Activated B cell treated with CpG ODN at 0.5 μM for 24 hours (primary cell): ENCODE measurements around the gene FLYWCH2. TPM values are rescaled to one million over a fixed set of nuclear protein-coding genes. Genes with fewer than 3 reads are reported as not detected.
"Not testable (repeated sequence)": the region's sequence is repeated elsewhere in the genome, so short reads cannot be mapped to it uniquely, and the experiment has no call there.

Experiments used
- ATAC-seq: fragments of 200-7000 bp; cut with Tn5 transposase; one replicate; pipeline ENCODE4 v1.10.0; 2021; ENCODE audit warnings: low read depth, mild to moderate bottlenecking, moderate library complexity
- CTCF ChIA-PET: fragments of 350-600 bp; sonication (Branson Sonifier 250); formaldehyde crosslinking; loops from one replicate; lab custom pipeline; 2021; ENCODE audit warnings: antibody characterized with exemption; lab: Charles Lee
- POLR2A ChIA-PET: fragments of 350-600 bp; sonication (Branson Sonifier 250); formaldehyde crosslinking; loops from one replicate; lab custom pipeline; 2021; ENCODE audit warnings: antibody characterized with exemption; lab: Charles Lee
- DNase-seq: peaks from one replicate; pipeline ENCODE4 v3.0.0; 2022
- H3K27ac Mint-ChIP-seq: one replicate; pipeline ENCODE4 v1.8.0; 2020; ENCODE audit warnings: mixed read lengths
- H3K27me3 Mint-ChIP-seq: one replicate; pipeline ENCODE4 v1.8.0; 2021; ENCODE audit warnings: mixed read lengths
- H3K36me3 Mint-ChIP-seq: one replicate; pipeline ENCODE4 v1.8.0; 2021; ENCODE audit warnings: low read depth, mixed read lengths
- H3K4me1 Mint-ChIP-seq: one replicate; pipeline ENCODE4 v1.8.0; 2021; ENCODE audit warnings: mixed read lengths
- H3K4me3 Mint-ChIP-seq: one replicate; pipeline ENCODE4 v1.8.0; 2020; ENCODE audit warnings: mild to moderate bottlenecking, mixed read lengths
- H3K9me3 Mint-ChIP-seq: one replicate; pipeline ENCODE4 v1.8.0; 2020; ENCODE audit warnings: mixed read lengths
- intact Hi-C: fragments of 100-400 bp; cut with micrococcal nuclease; formaldehyde crosslinking; loops from one replicate; pipeline ENCODE4 v1.15.1; 2024
- total RNA-seq: library from RNA; stranded (reverse); gene quantifications from 2 replicates; pipeline ENCODE4 v1.2.3, GENCODE V29; 2022
- TF ChIP-seq, protein P1 (sequence below): fragments of 200-600 bp; IDR thresholded peaks from one replicate; pipeline ENCODE4 v1.8.0; 2022; ENCODE audit warnings: antibody characterized with exemption, mild to moderate bottlenecking

FLYWCH2 gene
- total RNA-seq, 1 donor from 2014 or later, result 19.4 TPM

DNA sequence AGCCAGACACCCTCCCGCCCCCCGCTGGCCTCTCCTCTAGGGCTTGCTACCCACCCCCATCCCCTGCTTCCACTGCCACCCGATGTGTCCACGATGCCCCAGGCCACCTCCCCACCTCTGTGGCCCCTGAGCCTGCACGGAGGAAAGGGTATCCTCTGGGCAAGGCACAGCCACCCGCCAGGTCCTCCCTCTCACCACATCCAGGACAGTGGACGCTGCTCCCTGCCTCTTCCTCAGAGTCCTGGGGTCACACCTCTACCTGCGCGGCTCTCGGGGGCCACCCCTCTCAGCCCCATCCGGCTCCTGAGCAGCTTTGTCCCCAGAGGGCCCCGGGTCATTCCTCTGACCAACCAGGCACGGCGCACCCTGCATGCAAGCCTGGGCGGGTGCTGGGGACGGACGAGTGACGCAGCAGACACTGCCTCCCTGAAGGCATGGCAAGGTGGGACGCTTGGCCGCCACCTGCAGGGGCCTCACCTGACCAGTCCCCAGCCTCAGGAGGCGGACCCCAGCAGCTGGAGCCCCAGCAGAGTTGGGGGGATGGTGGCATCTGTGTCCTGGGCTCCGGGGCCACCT, 53.5 kb downstream of the FLYWCH2 start:
- no peaks in the 10 kb centered on the region for H3K4me1 Mint-ChIP-seq

DNA sequence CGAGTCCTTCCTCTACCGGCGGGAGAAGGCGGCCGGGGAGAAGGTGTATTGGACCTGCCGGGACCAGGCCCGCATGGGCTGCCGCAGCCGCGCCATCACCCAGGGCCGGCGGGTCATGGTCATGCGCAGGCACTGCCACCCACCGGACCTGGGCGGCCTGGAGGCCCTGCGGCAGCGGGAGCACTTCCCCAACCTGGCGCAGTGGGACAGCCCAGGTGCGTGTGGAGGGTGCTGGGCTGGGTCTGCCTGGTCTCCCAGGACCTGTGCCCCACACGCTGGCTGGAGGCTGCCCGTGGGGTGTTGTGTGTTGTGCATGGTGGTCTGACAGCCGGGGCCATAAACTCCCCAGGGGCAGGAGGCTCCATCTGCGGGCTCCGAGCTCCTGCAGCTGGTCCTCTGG, 54.2 kb downstream of the FLYWCH2 start:
- DNase-seq (no peak), ATAC-seq (no peak)
- peaks cover 3% of the 10 kb centered on the region for H3K4me1 Mint-ChIP-seq
- ChIA-PET CTCF (no interaction called here), POLR2A (no interaction called here)
- no peaks in the 10 kb centered on the region for H3K9me3 Mint-ChIP-seq
- TF ChIP-seq, protein P1, sequence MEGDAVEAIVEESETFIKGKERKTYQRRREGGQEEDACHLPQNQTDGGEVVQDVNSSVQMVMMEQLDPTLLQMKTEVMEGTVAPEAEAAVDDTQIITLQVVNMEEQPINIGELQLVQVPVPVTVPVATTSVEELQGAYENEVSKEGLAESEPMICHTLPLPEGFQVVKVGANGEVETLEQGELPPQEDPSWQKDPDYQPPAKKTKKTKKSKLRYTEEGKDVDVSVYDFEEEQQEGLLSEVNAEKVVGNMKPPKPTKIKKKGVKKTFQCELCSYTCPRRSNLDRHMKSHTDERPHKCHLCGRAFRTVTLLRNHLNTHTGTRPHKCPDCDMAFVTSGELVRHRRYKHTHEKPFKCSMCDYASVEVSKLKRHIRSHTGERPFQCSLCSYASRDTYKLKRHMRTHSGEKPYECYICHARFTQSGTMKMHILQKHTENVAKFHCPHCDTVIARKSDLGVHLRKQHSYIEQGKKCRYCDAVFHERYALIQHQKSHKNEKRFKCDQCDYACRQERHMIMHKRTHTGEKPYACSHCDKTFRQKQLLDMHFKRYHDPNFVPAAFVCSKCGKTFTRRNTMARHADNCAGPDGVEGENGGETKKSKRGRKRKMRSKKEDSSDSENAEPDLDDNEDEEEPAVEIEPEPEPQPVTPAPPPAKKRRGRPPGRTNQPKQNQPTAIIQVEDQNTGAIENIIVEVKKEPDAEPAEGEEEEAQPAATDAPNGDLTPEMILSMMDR, result no peak
- peaks cover 57% of the 10 kb centered on the region for H3K36me3 Mint-ChIP-seq
- H3K4me3 Mint-ChIP-seq, result no peak overlapping the region
- intact Hi-C loops, result no loop called here
- no peaks in the 10 kb centered on the region for H3K27me3 Mint-ChIP-seq
- H3K27ac Mint-ChIP-seq, result no peak overlapping the region

More for the DNA sequence above, 53.5 kb downstream of the FLYWCH2 start:
- peaks cover 54% of the 10 kb centered on the region for H3K36me3 Mint-ChIP-seq
- H3K27ac Mint-ChIP-seq, result no peak overlapping the region
- H3K4me3 Mint-ChIP-seq, result no peak overlapping the region
- intact Hi-C loops, result no loop called here
- TF ChIP-seq, protein P1, result no peak
- no peaks in the 10 kb centered on the region for H3K27me3 Mint-ChIP-seq
- ChIA-PET CTCF (no interaction called here), POLR2A (no interaction called here)
- DNase-seq (no peak), ATAC-seq (no peak)
- no peaks in the 10 kb centered on the region for H3K9me3 Mint-ChIP-seq

DNA sequence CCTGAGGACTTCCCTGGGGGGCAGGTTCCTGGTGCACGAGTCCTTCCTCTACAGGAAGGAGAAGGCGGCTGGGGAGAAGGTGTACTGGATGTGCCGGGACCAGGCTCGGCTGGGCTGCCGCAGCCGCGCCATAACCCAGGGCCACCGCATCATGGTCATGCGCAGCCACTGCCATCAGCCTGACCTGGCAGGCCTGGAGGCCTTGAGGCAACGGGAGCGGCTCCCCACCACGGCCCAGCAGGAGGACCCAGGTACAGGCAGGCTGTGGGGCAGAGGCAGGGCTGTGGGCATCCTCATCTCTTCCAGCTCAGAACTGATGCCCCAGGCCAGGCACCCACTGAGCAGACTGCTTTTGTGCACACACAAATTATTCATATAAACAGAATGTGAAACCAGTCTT, 55.2 kb downstream of the FLYWCH2 start:
- Mint-ChIP-seq H3K4me3 (no peak overlapping the region), H3K4me1 (peaks cover 4% of the 10 kb centered on the region), H3K36me3 (peaks cover 57% of the 10 kb centered on the region), H3K27me3 (no peaks in the 10 kb centered on the region), H3K9me3 (no peaks in the 10 kb centered on the region), H3K27ac (no peak overlapping the region)
- TF ChIP-seq, protein P1, result no peak
- ATAC-seq (no peak), DNase-seq (no peak)
- POLR2A ChIA-PET, result no interaction called here
- CTCF ChIA-PET, result no interaction called here
- intact Hi-C loops, result no loop called here

DNA sequence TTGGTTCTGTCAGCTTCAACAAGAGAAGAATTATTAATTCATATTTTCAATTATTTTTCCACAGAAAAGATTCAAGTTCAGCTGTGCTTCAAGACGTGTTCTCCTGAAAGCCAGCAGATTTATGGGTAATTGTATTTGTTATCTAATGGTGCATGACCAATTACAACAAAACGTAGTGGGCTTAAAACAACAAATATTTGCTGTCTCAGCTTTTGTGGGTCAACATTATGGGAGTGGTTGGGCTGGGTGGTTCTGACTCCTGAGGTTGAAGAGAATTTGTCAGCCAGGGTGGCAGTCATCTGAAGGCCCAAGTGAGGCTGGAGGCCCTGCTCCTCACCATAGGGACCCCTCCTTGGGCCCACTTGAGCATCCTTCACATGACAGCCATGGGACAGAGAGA, 57.0 kb downstream of the FLYWCH2 start:
- POLR2A ChIA-PET, result interaction anchor here (0.7 kb wide), 1 partner anchor 41 kb away, joined by 3 read pairs; no protein-coding TSS in a partner anchor
- ATAC-seq (no peak), DNase-seq (no peak)
- Mint-ChIP-seq H3K27me3 (no peaks in the 10 kb centered on the region), H3K36me3 (peaks cover 50% of the 10 kb centered on the region), H3K4me3 (no peak overlapping the region), H3K9me3 (no peaks in the 10 kb centered on the region), H3K4me1 (peaks cover 4% of the 10 kb centered on the region), H3K27ac (no peak overlapping the region)
- CTCF ChIA-PET, result interaction anchor here (1.2 kb wide), 1 partner anchor 13 kb away, joined by 4 read pairs; no protein-coding TSS in a partner anchor
- TF ChIP-seq, protein P1, result no peak
- intact Hi-C loops, result no loop called here

DNA sequence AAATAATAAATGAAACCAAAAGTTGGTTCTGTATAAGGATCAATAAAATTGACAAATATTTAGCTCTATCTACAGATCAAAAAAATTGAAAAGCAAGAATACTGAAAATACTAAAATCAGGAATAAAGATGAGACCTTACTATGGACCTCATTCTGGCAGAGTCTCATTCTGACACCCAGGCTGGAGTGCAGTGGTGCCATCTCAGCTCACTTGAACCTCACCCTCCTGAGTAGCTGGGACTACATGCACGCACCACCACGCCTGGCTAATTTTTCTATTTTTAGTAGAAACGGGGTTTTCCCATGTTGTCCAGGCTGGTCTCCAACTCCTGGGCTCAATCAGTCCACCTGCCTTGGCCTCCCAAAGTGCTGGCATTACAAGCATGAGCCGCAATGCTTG, 59.0 kb downstream of the FLYWCH2 start:
- Mint-ChIP-seq H3K36me3 (peaks cover 43% of the 10 kb centered on the region), H3K27ac (no peak overlapping the region), H3K4me3 (no peak overlapping the region), H3K9me3 (no peaks in the 10 kb centered on the region), H3K4me1 (peaks cover 4% of the 10 kb centered on the region), H3K27me3 (no peaks in the 10 kb centered on the region)
- intact Hi-C loops, result no loop called here
- TF ChIP-seq, protein P1, result no peak
- ChIA-PET CTCF (interaction anchor here (1.4 kb wide), 1 partner anchor 15 kb away, joined by 4 read pairs; no protein-coding TSS in a partner anchor), POLR2A (interaction anchor here (0.6 to 0.7 kb wide), 2 partner anchors 501 to 584 kb away, joined by 3 to 7 read pairs; no protein-coding TSS in a partner anchor)
- ATAC-seq (no peak), DNase-seq (no peak)

DNA sequence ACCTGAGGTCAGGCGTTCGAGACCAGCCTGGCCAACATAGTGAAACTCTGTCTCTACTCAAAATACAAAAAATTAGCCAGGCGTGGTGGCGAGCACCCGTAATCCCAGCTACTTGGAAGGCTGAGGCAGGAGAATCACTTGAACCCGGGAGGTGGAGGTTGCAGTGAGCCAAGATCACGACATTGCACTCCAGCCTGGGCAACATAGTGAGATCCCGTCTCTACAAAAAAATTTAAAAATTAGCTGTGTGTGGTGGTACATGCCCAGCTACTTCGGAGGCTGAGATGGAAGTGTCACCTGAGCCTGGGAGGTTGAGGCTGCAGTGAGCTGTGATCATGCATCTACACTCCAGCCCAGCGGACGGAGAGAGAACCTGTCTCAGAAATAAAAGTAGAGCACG, 60.7 kb downstream of the FLYWCH2 start:
- DNase-seq, H3K27ac Mint-ChIP-seq, intact Hi-C loops, H3K4me1 Mint-ChIP-seq, H3K27me3 Mint-ChIP-seq, H3K4me3 Mint-ChIP-seq, H3K9me3 Mint-ChIP-seq, ATAC-seq: not testable (repeated sequence)
- ChIA-PET CTCF (interaction anchor here (1.8 kb wide), 1 partner anchor 24 kb away, joined by 4 read pairs; no protein-coding TSS in a partner anchor), POLR2A (interaction anchor here (0.6 kb wide), 1 partner anchor 72 kb away, joined by 3 read pairs; no protein-coding TSS in a partner anchor)
- H3K36me3 Mint-ChIP-seq, result peaks cover 39% of the 10 kb centered on the region
